GM19468 (cell line): ENCODE data around the gene DUSP1.

Source experiments
- ATAC-seq: cut with Tn5 transposase; IDR thresholded peaks from one replicate; pipeline ENCODE4 v1.9.1; 2021; ENCODE audit warnings: mild to moderate bottlenecking, moderate library complexity, moderate number of reproducible peaks; ENCODE audit not compliant: unreplicated experiment; ENCODE audit errors: extremely low read depth

The DUSP1 gene

DNA sequence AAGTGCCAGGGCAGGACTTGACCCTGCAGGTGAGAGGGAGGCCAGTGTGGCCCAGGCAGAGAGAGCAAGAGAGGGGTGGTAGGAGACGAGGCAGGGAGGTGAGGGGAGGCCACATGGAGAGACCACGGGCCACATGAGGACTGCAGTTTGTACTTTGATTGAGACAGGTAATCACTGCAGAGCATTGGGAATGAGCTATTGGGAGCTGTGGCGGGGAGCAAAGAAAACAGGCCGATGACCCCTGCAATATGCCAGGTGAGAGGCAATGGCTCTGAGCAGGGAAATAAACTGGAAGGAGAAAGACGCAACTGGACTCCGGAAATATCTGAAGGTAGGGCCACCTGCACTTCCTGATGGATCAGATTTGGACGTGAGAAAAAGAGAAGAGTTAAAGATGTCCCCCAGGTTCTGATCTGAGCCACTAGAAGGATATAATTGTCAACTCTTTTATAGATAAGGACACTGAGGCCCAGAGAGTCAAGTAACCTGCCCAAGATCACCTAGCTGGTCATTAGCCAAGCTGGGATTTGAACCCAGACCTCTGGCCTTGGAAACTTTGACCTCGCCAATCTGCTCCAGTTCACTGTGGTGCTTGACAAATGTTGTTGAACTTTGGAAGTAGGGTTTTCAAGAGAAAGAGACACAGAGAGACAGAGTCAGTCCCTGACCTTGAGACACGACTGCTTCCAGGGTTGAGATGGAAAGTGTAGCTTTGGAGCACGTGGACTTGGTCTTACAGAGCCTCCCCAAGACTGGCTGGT lies 42.3 kb downstream of the DUSP1 start:
- no peak for ATAC-seq

DNA sequence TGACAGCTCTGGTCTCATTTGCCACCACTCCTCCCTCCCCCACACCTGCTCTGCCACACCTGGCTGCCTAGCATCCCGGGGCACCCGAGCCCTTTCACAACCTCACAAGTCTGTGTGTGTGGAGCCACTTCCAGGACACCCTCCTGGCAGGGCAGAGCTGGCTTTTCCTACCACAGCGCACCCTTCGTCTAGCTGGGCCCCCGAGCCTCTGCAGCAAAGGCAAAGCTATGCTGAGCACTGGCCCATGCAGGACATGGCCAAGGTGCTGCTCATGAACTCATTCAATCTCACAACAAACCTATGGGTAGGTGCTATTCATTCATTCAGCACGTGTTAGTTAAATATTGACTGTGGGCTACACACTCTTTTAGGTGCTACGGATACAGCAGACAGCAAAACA lies 43.4 kb downstream of the DUSP1 start:
- ATAC-seq = no peak

DNA sequence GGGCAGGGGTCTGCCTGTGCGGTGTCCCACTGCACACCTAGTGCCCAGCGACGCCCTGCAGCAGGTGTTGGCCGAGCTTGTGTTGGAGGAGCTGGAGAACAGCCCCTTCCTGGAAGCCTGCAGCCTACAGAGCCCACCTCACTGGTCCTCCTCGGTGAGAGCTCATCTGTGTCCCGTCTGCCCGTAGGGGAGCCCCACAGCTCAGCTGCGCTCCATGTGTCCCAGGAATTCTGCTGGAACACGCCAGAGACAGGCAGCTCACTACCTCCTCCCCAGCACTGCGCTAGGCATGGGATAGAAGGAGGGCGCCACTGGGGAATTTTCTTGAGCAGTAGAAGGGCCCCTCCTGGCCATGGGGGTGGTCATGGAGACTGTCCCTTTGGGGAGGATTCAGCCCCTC lies 44.0 kb downstream of the DUSP1 start:
- ATAC-seq = no peak

DNA sequence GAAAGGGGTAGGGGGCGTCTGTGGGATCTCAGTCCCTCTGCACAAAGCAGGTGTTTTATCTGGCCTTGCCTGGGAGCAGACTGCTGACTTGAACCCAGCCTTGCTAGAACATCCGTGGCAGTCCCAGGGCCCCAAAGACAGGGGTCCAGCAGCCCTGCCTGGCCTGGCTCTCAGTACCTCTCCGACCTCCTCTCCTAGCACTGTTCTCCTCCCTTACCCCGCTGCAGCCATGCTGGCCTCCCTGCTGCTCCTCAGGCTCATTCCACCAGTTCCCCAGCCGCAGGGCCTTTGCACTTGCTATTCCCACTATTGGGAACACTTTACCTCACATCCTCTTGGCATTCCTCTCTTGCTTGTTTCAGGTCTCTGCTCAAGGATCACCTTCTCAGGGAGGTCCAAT lies 45.2 kb downstream of the DUSP1 start:
- no peak for ATAC-seq

DNA sequence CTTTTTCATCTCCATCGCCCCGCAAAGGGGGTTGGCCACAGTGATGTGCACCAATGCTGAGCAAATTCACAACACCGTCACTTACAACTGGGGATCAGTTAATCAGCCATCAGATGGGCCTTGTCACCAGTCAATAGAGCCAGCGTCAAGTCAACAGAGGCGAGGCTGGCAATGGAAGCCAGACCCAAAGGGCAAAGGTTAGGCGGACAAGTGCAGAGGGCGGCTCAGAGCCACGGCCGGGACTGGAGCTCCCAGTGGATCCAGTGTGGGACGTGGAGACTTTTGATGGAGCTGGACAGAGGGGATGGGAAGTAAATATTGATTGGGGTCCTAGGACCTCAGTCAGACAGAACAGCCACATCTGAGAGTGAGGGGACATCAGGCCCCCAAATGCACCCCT lies 45.7 kb downstream of the DUSP1 start:
- no peak for ATAC-seq

DNA sequence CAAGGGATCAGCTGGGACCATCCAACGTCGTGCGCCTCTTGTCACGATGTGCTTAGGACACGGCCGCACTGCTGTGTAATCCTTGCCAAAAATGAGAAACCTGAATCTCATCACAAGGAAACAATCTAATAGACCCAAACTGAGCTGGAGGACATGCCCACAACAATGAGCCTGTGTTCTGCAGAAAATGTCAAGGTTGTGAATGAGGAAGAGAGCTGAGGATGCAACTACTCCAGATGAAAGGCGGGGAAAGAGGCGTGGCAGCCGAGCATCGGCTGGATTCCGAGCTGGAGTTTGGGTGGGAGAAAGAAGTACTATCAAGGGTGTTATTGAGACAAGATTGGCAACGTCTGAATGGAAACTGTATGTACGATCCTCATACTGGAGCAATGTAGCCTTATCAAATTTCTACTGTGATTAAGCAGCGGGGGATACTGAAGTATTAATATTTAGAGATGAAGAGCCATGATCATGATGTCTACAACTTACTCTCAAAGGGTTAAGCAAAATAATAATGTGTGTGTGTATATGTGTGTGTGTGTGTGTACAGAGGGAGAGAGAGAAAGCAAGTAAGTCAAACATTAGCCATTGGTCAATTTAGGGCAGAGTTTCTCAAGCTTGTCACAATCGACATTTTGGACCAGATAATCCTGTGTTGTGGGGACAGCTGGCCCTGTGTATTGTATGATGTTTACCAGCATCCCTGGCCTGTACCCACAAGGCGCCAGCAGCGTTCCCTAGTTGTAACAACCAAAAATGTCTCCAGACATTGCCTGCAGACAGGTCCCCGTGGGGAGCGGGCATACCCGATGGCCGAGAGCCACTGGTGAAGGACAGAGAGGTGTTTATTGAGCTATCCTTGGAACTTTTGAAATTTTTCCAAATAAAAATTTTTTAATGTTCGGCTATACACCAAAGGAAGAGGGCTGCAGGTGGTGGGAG lies 46.5 kb downstream of the DUSP1 start:
- no peak for ATAC-seq

DNA sequence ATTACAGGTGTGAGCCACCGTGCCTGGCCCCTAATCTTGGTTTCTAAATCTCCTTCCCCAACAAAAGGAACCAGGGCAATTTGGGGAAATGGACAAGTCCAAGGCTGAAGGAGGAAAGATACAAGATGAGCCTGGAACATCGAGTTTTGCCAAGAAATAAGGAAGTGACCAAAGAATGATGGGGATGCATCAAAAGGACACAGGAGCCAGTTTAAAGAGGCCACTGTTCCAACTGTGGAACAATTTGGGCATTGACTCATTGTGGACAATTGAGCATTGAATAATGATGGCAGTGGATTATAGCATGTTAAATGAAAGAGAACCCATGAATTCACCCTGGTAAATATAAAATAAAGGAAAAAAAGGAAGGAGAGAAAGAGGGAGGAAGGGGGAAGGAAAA lies 47.5 kb downstream of the DUSP1 start:
- no peak for ATAC-seq

DNA sequence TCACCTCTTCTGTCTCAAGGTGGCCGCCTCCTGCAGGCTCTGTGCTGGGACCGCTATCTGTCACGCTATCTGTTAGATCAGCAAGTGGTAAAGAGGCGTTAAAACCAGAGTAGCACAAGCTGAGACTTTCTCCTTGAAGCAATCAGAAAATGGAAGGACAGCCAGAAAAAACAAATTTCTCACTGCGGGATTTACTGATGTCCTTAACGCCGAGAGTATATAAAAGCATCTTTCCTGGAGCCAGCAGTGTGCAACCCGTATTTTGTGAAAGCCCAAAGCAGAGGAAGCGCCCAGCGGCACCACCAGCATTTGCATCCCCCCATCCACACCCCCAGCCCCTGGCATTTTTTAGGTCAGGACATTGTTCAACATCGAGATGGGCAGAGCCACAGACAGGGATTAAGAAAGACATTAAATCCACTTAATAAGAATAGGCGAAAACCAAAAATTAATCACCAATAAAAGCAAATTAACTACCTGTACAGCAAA lies 48.6 kb downstream of the DUSP1 start:
- ATAC-seq = no peak

DNA sequence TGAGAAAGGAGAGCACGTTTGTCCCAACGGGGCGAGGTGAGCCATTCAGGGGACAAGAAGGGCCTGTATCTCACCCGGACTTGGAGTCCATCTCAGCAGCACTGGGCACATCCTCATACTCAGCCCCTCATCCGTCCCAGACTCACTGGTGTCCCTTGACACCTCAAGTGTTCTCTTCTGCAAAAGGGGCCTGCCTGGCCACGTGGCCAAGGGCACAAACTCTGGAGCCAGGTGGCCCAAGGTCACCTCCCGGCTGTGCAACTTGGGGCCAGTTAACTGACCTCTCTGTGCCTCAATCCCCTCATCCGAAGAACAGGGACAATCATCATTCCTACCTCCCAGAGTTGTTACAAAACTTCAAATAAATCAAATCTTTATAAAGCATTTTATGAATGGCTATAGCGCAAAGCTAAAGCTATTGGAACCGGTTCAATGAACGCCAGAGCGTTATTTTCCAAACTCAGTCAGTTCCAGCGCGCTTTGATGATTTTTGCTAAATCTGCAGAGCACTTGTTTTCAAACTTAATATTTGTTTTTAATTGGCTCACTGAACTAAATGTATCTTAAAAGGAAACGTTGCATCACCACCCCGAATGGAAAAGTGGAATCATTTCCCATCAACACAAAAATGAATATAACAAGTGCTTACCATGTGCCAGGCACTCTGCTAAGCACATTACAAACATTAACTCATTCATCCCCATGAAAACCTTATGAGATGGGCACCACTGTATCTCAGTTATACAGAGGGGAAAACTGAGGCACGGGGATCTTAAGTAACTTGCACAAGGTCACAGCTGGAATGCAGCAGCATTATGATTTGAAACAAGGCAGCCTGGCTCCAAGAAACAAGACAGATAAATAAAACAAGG lies 49.3 kb downstream of the DUSP1 start:
- no peak for ATAC-seq

DNA sequence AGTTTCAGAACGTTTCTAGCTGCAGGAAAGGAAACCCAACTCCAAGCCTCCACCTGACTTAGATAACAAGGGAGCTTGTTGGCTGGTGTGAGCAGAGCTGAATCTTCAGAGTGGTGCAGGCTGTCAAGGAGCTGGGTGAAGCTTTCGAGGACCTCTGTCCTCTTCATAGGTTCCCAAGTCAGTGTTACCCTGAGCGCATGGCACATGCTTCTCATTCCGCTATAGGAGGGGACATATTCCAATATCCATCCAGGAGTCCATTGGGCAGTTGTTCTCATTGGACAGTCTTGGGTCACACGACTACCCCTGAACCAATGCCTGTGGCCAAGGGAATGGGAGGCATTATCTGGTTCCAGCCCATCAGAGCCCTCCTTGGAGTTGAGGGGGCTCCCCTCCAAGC lies 50.3 kb downstream of the DUSP1 start:
- ATAC-seq = no peak

DNA sequence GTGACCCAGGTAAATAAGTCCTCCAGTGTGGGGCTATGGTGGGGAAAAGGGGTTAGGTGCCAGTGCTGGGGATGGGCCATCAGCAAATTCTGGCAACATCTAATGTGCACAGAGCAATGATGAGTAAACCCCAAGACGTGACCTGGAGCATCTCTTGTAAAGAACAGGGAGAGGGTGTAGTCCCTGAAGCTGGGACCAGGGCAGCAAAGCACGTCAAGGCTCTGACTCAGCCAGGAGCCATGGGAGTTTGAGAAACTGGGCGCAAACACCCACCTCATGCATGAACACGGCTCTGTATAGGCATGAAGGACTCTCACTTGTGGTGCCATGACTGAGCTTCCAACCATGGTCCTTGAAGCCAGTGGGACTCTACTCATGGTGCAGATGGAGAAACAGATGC lies 51.8 kb downstream of the DUSP1 start:
- no peak for ATAC-seq

DNA sequence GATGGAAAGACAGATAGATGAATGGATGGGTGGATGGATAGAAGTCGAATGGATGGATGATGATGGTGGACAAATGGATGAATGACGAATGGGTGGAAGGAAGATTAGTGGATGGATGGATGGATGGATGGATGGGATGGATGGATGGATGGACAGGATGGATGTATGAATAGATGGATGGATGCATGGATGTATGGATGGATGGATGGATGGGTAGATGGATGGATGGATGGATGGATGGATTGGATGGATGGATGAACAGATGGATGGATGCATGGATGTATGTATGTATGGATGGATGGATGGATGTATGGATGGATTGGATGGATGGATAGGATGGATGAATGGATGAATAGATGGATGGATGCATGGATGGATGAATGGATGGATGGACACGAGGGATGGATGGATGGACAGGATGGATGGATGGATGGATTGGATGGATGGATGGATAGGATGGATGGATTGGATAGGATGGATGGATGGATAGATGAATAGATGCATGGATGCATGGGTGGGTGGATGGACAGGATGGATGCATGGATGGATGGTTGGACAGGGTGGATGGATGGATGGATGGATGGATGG lies 52.4 kb downstream of the DUSP1 start:
- ATAC-seq = no peak
